Measurements from ENCODE around the gene B4GALT2. TPM values are rescaled to one million over a fixed set of nuclear protein-coding genes. Genes with fewer than 3 reads are reported as not detected.
A peak's percentile ranks its signal among the peaks of the same experiment; 100 is the strongest.

Gene B4GALT2
- polyA plus RNA-seq, 1 of the 3 experiments (the other 2 are of a cell fraction) = 48.0 TPM

GRCh38 chr1:43934101-43934985 is 44.7 kb upstream of the B4GALT2 start:
- H3K4me2 ChIP-seq = no peak overlapping the region
- no peak overlapping the region for H3K9ac ChIP-seq
- H4K20me1 ChIP-seq (ENCODE audit: insufficient read depth) = no peaks in the 10 kb centered on the region
- peaks cover 0 to 10% of the 10 kb centered on the region in 2 experiments; a peak in 2 of 4 replicates for H3K4me1 ChIP-seq (ENCODE audit: control insufficient read depth in 1 of 2, insufficient read depth in 2 of 2, low read depth in 1 of 2, low read length in 1 of 2)
- peak; percentile 96 for DNase-seq
- no peaks in the 10 kb centered on the region for H3F3A ChIP-seq (replicated peaks; ENCODE audit: insufficient read depth)
- no peaks in the 10 kb centered on the region for H3K79me2 ChIP-seq (ENCODE audit: insufficient read depth)
- peaks cover 0 to 4% of the 10 kb centered on the region in 2 experiments for H3K36me3 ChIP-seq (replicated peaks in 1 of 2; ENCODE audit: control insufficient read depth in 1 of 2, insufficient read depth in 2 of 2, low read length in 1 of 2)
- H2AFZ ChIP-seq (ENCODE audit: low read depth) = no peak overlapping the region
- no peak overlapping the region; a peak in 1 of 4 replicates for H3K4me3 ChIP-seq (ENCODE audit: low read depth in 2 of 2, low read length in 1 of 2)
- H3K9me2 ChIP-seq = no peaks in the 10 kb centered on the region
- no peak overlapping the region for H3K27ac ChIP-seq (ENCODE audit: low read depth in 2 of 2, low read length in 1 of 2)
- ChIA-PET POLR2A (interaction anchor here (0.6 to 2.7 kb wide), 5 partner anchors 21 to 284 kb away, joined by 3 to 26 read pairs (median 4); partner anchors contain the start of genes KDM4A and ST3GAL3), CTCF (interaction anchor here (0.6 to 15.4 kb wide), 90 partner anchors 10 to 1472 kb away, joined by 3 to 533 read pairs (median 5); partner anchors contain the start of genes CCDC24, DPH2, IPO13 and KDM4A)
- 63% methylated on average over 8 of the region's 13 CpGs for WGBS (ENCODE audit: low lambda C conversion rate)
- H3K27me3 ChIP-seq (ENCODE audit: insufficient read depth) = no peaks in the 10 kb centered on the region
- H3K9me3 ChIP-seq = no peaks in the 10 kb centered on the region
- TF ChIP-seq GABPA (IDR thresholded peaks at IDR 0.05; ENCODE audit: low read depth) (no peak), RAD21 (IDR thresholded peaks at IDR 0.05; ENCODE audit: low read length) (peak; percentile 92), SMC3 (IDR thresholded peaks at IDR 0.05; ENCODE audit: low read depth, low read length) (peak; percentile 94), CTCF (IDR thresholded peaks at IDR 0.05) (peak; percentile 93), EP300 (IDR thresholded peaks at IDR 0.05; ENCODE audit: borderline replicate concordance in 1 of 2, low read depth in 1 of 2, low read length in 1 of 2) (no peak), PBX3 (IDR thresholded peaks at IDR 0.05) (no peak), NFIC (IDR thresholded peaks at IDR 0.05; ENCODE audit: borderline replicate concordance) (no peak), CHD2 (IDR thresholded peaks at IDR 0.05; ENCODE audit: low read length, partially characterized antibody) (peak; percentile 44)

GRCh38 chr1:43934986-43935324 is 44.1 kb upstream of the B4GALT2 start:
- Histone ChIP-seq H3K4me1 (ENCODE audit: control insufficient read depth in 1 of 2, insufficient read depth in 2 of 2, low read depth in 1 of 2, low read length in 1 of 2) (peaks cover 0 to 10% of the 10 kb centered on the region in 2 experiments; a peak in 2 of 4 replicates), H3F3A (replicated peaks; ENCODE audit: insufficient read depth) (no peaks in the 10 kb centered on the region), H4K20me1 (ENCODE audit: insufficient read depth) (no peaks in the 10 kb centered on the region), H3K36me3 (replicated peaks in 1 of 2; ENCODE audit: control insufficient read depth in 1 of 2, insufficient read depth in 2 of 2, low read length in 1 of 2) (peaks cover 0 to 3% of the 10 kb centered on the region in 2 experiments), H3K79me2 (ENCODE audit: insufficient read depth) (no peaks in the 10 kb centered on the region), H3K4me3 (ENCODE audit: low read depth in 2 of 2, low read length in 1 of 2) (no peak overlapping the region; a peak in 1 of 4 replicates), H3K27ac (ENCODE audit: low read depth in 2 of 2, low read length in 1 of 2) (no peak overlapping the region), H3K4me2 (no peak overlapping the region), H3K27me3 (ENCODE audit: insufficient read depth) (no peaks in the 10 kb centered on the region), H3K9me2 (no peaks in the 10 kb centered on the region), H3K9ac (no peak overlapping the region), H3K9me3 (no peaks in the 10 kb centered on the region), H2AFZ (ENCODE audit: low read depth) (no peak overlapping the region)
- ChIA-PET POLR2A (interaction anchor here (0.6 to 2.8 kb wide), 6 partner anchors 11 to 285 kb away, joined by 3 to 26 read pairs (median 5); partner anchors contain the start of genes KDM4A and ST3GAL3), CTCF (interaction anchor here (0.6 to 15.4 kb wide), 87 partner anchors 10 to 1472 kb away, joined by 3 to 533 read pairs (median 5); partner anchors contain the start of genes CCDC24, DPH2, IPO13 and KDM4A)
- 45% methylated on average over 4 of the region's 5 CpGs for WGBS (ENCODE audit: low lambda C conversion rate)
- DNase-seq = no peak
- TF ChIP-seq JUND (IDR thresholded peaks at IDR 0.05) (no peak), RCOR1 (IDR thresholded peaks at IDR 0.05; ENCODE audit: low read length) (no peak), YY1 (IDR thresholded peaks at IDR 0.05; ENCODE audit: low read depth) (no peak), POLR2AphosphoS5 (IDR thresholded peaks at IDR 0.05; ENCODE audit: low read depth, low read length) (no peak), CTCF (IDR thresholded peaks at IDR 0.05) (no peak), EP300 (IDR thresholded peaks at IDR 0.05; ENCODE audit: borderline replicate concordance in 1 of 2, low read depth in 1 of 2, low read length in 1 of 2) (no peak), NRF1 (IDR thresholded peaks at IDR 0.05; ENCODE audit: low read depth, low read length) (0 out of 2 replicates have a peak, but pooled peaks have one; percentile 3), MXI1 (IDR thresholded peaks at IDR 0.05; ENCODE audit: low read depth, low read length) (no peak)
